ENCODE results near the gene KCNE3. TPM values are rescaled to one million over a fixed set of nuclear protein-coding genes. Genes with fewer than 3 reads are reported as not detected.

The KCNE3 gene
- total and polyA plus RNA-seq, 2 of the 13 experiments (the other 11 are each of a cell fraction or from before 2014, with no cell fraction given): 0.33 to 2.2 TPM

DNA sequence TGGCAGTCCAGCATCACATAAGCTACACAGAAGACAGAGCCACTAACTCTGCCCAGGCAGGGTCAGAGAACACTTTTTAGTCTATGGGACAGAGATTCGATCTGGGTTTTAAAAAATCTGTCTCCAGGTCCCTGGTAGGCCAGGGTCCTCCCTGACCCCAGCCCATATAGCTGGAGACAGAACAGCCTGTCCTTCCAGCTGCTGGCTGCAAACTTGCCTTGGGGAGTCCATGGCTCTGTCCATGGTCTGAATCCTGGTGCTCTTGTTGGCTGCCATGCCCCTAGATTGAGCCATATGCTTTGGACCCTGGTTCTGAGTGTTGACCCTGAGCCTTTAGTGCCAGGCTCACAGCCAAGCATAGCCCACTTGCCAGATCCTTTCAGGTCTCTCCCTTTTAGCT, 39.5 kb upstream of the KCNE3 start (continued):
- TF ChIP-seq, protein P1, sequence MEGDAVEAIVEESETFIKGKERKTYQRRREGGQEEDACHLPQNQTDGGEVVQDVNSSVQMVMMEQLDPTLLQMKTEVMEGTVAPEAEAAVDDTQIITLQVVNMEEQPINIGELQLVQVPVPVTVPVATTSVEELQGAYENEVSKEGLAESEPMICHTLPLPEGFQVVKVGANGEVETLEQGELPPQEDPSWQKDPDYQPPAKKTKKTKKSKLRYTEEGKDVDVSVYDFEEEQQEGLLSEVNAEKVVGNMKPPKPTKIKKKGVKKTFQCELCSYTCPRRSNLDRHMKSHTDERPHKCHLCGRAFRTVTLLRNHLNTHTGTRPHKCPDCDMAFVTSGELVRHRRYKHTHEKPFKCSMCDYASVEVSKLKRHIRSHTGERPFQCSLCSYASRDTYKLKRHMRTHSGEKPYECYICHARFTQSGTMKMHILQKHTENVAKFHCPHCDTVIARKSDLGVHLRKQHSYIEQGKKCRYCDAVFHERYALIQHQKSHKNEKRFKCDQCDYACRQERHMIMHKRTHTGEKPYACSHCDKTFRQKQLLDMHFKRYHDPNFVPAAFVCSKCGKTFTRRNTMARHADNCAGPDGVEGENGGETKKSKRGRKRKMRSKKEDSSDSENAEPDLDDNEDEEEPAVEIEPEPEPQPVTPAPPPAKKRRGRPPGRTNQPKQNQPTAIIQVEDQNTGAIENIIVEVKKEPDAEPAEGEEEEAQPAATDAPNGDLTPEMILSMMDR (CRISPR knock-in tag; IDR thresholded peaks at IDR 0.05): no peak
- TF ChIP-seq MIER2 (CRISPR knock-in tag; IDR thresholded peaks at IDR 0.05) (peak; percentile 95), ZNF768 (CRISPR knock-in tag; IDR thresholded peaks at IDR 0.05) (no peak), MAFK (conservative IDR thresholded peaks at IDR 0.05 in 1 of 2, IDR thresholded peaks at IDR 0.05 in 1 of 2; ENCODE audit: low read length in 2 of 2) (no peak), ZNF160 (CRISPR knock-in tag; IDR thresholded peaks at IDR 0.05) (no peak)
- TF ChIP-seq, protein P2, sequence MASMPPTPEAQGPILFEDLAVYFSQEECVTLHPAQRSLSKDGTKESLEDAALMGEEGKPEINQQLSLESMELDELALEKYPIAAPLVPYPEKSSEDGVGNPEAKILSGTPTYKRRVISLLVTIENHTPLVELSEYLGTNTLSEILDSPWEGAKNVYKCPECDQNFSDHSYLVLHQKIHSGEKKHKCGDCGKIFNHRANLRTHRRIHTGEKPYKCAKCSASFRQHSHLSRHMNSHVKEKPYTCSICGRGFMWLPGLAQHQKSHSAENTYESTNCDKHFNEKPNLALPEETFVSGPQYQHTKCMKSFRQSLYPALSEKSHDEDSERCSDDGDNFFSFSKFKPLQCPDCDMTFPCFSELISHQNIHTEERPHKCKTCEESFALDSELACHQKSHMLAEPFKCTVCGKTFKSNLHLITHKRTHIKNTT (CRISPR knock-in tag; IDR thresholded peaks at IDR 0.05): no peak
- TF ChIP-seq, protein P3, sequence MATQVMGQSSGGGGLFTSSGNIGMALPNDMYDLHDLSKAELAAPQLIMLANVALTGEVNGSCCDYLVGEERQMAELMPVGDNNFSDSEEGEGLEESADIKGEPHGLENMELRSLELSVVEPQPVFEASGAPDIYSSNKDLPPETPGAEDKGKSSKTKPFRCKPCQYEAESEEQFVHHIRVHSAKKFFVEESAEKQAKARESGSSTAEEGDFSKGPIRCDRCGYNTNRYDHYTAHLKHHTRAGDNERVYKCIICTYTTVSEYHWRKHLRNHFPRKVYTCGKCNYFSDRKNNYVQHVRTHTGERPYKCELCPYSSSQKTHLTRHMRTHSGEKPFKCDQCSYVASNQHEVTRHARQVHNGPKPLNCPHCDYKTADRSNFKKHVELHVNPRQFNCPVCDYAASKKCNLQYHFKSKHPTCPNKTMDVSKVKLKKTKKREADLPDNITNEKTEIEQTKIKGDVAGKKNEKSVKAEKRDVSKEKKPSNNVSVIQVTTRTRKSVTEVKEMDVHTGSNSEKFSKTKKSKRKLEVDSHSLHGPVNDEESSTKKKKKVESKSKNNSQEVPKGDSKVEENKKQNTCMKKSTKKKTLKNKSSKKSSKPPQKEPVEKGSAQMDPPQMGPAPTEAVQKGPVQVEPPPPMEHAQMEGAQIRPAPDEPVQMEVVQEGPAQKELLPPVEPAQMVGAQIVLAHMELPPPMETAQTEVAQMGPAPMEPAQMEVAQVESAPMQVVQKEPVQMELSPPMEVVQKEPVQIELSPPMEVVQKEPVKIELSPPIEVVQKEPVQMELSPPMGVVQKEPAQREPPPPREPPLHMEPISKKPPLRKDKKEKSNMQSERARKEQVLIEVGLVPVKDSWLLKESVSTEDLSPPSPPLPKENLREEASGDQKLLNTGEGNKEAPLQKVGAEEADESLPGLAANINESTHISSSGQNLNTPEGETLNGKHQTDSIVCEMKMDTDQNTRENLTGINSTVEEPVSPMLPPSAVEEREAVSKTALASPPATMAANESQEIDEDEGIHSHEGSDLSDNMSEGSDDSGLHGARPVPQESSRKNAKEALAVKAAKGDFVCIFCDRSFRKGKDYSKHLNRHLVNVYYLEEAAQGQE (IDR thresholded peaks at IDR 0.05; ENCODE audit: borderline replicate concordance in 1 of 2, low read depth in 1 of 2, low read length in 2 of 2): peak; percentile 81 to 94
- TF ChIP-seq, protein P4, sequence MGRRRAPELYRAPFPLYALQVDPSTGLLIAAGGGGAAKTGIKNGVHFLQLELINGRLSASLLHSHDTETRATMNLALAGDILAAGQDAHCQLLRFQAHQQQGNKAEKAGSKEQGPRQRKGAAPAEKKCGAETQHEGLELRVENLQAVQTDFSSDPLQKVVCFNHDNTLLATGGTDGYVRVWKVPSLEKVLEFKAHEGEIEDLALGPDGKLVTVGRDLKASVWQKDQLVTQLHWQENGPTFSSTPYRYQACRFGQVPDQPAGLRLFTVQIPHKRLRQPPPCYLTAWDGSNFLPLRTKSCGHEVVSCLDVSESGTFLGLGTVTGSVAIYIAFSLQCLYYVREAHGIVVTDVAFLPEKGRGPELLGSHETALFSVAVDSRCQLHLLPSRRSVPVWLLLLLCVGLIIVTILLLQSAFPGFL (CRISPR knock-in tag; IDR thresholded peaks at IDR 0.05): no peak
- TF ChIP-seq, protein P5, sequence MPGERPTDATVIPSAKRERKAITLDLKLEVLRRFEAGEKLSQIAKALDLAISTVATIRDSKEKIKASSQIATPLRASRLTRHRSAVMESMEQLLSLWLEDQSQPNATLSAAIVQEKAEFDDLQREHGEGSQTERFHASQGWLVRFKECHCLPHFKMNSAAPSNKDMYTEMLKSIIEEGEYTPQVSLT (CRISPR knock-in tag; IDR thresholded peaks at IDR 0.05; ENCODE audit: borderline replicate concordance, low read depth): no peak
- TF ChIP-seq, protein P6, sequence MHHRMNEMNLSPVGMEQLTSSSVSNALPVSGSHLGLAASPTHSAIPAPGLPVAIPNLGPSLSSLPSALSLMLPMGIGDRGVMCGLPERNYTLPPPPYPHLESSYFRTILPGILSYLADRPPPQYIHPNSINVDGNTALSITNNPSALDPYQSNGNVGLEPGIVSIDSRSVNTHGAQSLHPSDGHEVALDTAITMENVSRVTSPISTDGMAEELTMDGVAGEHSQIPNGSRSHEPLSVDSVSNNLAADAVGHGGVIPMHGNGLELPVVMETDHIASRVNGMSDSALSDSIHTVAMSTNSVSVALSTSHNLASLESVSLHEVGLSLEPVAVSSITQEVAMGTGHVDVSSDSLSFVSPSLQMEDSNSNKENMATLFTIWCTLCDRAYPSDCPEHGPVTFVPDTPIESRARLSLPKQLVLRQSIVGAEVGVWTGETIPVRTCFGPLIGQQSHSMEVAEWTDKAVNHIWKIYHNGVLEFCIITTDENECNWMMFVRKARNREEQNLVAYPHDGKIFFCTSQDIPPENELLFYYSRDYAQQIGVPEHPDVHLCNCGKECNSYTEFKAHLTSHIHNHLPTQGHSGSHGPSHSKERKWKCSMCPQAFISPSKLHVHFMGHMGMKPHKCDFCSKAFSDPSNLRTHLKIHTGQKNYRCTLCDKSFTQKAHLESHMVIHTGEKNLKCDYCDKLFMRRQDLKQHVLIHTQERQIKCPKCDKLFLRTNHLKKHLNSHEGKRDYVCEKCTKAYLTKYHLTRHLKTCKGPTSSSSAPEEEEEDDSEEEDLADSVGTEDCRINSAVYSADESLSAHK (CRISPR knock-in tag; IDR thresholded peaks at IDR 0.05; ENCODE audit: borderline replicate concordance): no peak

Data from HepG2 (cell line).